Large intestine (tissue), 3 donors: ENCODE data around the gene KRT80. TPM values are rescaled to one million over a fixed set of nuclear protein-coding genes. Genes with fewer than 3 reads are reported as not detected.

ENCODE experiments used
- DNase-seq, 2 donors: peaks; one replicate each; pipeline versions ENCODE4 v3.0.0 to v3.0.0-alpha.2; 2013
- H3K27ac ChIP-seq: one replicate; pipeline ENCODE4 v1.5.1; 2013; ENCODE audit warnings: low read length
- H3K27me3 ChIP-seq: 2 replicates; pipeline ENCODE4 v1.6.1; 2013; ENCODE audit warnings: low read length; ENCODE audit not compliant: control insufficient read depth, insufficient read depth
- H3K36me3 ChIP-seq: 2 replicates; pipeline ENCODE4 v1.6.1; 2013; ENCODE audit warnings: low read length; ENCODE audit not compliant: control insufficient read depth, insufficient read depth
- H3K4me1 ChIP-seq: one replicate; pipeline ENCODE4 v1.6.1; 2013; ENCODE audit warnings: low read length; ENCODE audit not compliant: control insufficient read depth, insufficient read depth
- H3K4me3 ChIP-seq: one replicate; pipeline ENCODE4 v1.5.1; 2013; ENCODE audit warnings: low read length
- H3K9me3 ChIP-seq: one replicate; pipeline ENCODE4 v1.6.1; 2013; ENCODE audit warnings: mild to moderate bottlenecking, low read depth, low read length, moderate library complexity; ENCODE audit not compliant: control insufficient read depth
- WGBS: methylation state at CpG from one replicate; pipeline ENCODE4 v1.1.5; 2013; ENCODE audit warnings: low lambda C conversion rate; ENCODE audit not compliant: insufficient coverage; 5-methylcytosine and 5-hydroxymethylcytosine counted together
- polyA plus RNA-seq: library from polyadenylated mRNA; unstranded; fragments of 120-200 nt; gene quantifications from one replicate; pipeline ENCODE4 v1.2.1, GENCODE V29; 2013

The KRT80 gene
- polyA plus RNA-seq, 1 donor = 0.45 TPM

DNA sequence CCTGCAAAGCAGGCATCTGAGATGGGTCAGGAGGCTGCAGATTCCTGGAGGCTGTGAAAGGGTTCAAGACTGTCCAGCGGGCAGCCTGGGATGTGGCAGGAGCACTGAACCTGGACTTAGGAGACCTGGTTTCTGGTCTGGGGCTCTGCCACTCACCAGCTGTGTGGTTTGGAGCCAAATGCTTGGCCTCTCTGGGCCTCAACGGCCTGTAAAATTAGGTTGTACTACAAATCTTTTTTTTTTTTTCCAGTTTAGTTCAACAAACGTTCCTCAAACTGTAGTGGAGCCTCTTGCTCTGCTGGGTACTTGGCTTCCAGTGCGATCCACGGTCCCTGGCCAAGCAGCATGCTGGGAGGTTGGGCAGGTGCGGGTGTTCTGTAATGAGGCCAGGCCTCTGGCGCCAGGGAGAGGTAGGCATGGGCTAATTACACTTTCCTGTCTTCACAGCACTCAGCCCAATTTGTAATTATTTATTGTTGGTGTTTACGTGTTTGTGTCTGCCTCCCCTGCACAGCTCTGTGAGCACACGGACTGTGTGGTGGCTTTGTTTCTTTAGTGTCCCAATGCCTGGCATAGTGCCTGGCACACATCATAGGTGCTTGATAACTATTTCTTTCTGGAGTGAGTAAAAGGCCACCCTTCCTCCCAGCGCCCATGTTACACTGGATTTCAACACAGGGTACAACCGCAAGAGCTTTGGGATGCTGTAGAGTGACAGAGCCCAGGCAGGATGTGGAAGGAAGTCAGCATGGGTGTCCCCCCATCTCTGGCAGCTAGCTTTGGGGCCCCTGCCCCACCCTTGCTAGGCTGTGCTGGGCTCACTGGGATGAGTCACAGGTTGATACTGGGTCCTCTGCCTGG is 5.8 kb upstream of the KRT80 start:
- H3K27ac ChIP-seq = no peak overlapping the region
- no peak for DNase-seq
- no peaks in the 10 kb centered on the region for H3K9me3 ChIP-seq
- WGBS = no CpG with 5 or more reads among the region's 11 CpGs
- peaks cover 2% of the 10 kb centered on the region for H3K4me1 ChIP-seq
- H3K4me3 ChIP-seq = no peak overlapping the region
- H3K27me3 ChIP-seq = no peaks in the 10 kb centered on the region
- no peaks in the 10 kb centered on the region for H3K36me3 ChIP-seq

- Histone ChIP-seq H3K27ac (no peak overlapping the region), H3K9me3 (no peaks in the 10 kb centered on the region), H3K4me3 (no peak overlapping the region), H3K27me3 (no peaks in the 10 kb centered on the region), H3K36me3 (no peaks in the 10 kb centered on the region), H3K4me1 (peaks cover 13% of the 10 kb centered on the region)
- 100% methylated on average over 3 of the region's 8 CpGs for WGBS
- DNase-seq = no peak
Observed at GRCh38 chr12:52195065-52195730, 3.4 kb upstream of the KRT80 start.

GRCh38 chr12:52193991-52194390 is 2.2 kb upstream of the KRT80 start:
- H3K4me3 ChIP-seq = no peak overlapping the region
- no CpG with 5 or more reads among the region's 6 CpGs for WGBS
- H3K9me3 ChIP-seq = no peaks in the 10 kb centered on the region
- peaks cover 22% of the 10 kb centered on the region for H3K4me1 ChIP-seq
- H3K36me3 ChIP-seq = no peaks in the 10 kb centered on the region
- H3K27me3 ChIP-seq = no peaks in the 10 kb centered on the region
- H3K27ac ChIP-seq = no peak overlapping the region
- DNase-seq = no peak

DNA sequence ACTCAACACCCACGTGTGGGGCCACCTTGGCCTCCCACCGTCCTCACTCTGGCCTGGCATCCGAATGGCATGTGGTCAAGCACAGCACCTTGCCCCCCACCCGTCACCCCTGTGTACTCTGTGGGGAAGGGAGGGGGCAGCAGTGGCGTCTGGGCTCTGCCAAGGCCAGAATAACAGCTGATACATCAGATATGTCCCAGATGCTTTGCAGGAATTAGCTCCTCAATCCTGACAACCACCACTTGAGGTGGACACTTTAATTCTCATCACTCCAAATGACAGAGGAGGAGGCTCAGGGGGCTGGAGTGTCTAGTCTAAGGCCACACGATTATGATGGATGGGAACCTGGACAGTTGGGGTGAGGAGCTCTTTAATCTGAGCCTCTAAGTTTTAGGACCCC is 1.7 kb upstream of the KRT80 start:
- no peaks in the 10 kb centered on the region for H3K36me3 ChIP-seq
- H3K27me3 ChIP-seq = no peaks in the 10 kb centered on the region
- no peaks in the 10 kb centered on the region for H3K9me3 ChIP-seq
- H3K27ac ChIP-seq = no peak overlapping the region
- no peak for DNase-seq
- H3K4me3 ChIP-seq = no peak overlapping the region
- H3K4me1 ChIP-seq = peaks cover 22% of the 10 kb centered on the region
- no CpG with 5 or more reads among the region's 6 CpGs for WGBS

DNA sequence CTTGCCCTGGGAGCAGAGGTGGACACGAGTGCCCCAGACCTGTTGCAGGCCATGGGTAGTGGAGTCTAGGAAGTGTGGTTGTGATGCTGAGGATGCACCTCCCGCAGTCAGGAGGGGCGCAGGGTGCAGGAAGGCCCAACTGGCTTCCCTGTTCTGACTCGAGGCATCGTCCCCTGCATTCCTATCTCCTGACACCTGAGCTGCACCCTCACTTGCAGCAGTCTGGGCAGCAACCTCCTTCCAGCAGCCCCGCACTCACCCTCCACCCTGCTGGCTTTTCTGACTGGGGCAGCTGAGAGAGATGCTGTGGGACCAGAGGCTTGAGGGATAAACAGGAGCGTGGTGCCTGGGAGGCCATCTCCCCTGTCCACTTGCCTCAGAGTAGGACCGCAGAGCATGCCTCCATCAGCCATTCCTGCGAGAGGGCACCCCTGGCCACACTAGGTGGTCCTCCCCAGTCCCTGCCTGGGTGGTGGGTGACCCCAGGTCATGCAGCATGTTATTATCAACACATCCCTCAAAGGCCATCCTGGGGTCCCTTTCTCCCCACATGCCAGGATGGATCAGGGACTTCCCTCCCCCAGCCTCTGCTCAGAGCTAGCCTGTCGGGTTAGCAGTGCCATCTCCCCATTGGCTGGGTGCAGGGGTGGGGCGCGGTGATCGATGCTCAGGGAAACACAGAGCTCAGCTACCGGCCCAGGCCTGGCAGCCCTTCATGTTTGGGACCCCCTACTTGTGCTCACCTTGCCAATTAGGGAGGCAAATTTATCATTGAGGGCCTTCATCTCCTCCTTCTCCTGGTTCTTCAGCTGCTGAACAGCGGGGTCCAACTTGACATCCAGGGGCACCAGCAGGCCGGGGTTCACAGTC is 719 bp downstream of the KRT80 start:
- H3K36me3 ChIP-seq = no peaks in the 10 kb centered on the region
- peak overlapping the region; percentile 42 for H3K27ac ChIP-seq
- peaks cover 22% of the 10 kb centered on the region for H3K4me1 ChIP-seq
- no peaks in the 10 kb centered on the region for H3K27me3 ChIP-seq
- no peak overlapping the region for H3K4me3 ChIP-seq
- H3K9me3 ChIP-seq = no peaks in the 10 kb centered on the region
- DNase-seq = no peak
- no CpG with 5 or more reads among the region's 16 CpGs for WGBS

DNA sequence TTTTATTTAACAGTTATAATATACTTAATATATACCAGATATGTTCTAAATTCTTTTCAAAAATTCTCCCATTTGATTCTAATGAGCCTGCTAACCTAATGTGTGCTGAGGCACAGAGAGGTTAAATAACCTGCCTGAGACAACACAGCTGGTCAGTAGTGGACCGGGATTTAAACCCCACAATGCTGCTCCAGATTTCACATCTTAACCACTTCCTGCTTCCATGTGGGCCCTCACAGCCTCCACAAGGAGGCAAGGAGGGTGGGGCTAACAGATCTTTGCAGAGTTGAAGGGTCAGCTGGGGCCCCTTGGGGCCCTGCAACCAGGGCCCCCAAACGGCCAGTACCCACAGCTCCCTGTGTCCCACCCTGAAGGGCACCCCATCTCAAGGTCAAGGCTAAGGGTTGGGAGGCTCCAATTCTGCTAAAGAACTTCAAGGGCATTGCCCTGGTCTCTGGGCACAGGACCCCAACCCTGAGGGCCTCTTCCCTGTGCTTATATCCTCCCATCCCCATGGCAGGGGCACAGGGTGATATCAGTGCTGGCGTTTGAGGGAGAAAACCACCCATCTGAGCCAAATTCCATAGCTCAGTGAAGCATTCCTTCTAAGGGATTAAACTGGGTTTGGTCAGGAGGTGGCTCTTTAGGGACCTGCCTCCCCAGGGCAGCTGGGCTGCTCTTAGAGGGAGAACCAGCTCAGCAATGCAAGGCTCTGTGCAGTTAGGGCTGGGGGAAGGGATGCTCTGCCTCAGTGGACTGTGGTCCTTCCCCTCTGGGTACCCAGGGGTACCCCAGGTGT is 2.2 kb downstream of the KRT80 start:
- no peaks in the 10 kb centered on the region for H3K9me3 ChIP-seq
- no peaks in the 10 kb centered on the region for H3K27me3 ChIP-seq
- peaks cover 22% of the 10 kb centered on the region for H3K4me1 ChIP-seq
- H3K36me3 ChIP-seq = no peaks in the 10 kb centered on the region
- no peak overlapping the region for H3K27ac ChIP-seq
- no CpG with 5 or more reads among the region's 3 CpGs for WGBS
- H3K4me3 ChIP-seq = no peak overlapping the region
- no peak for DNase-seq

DNA sequence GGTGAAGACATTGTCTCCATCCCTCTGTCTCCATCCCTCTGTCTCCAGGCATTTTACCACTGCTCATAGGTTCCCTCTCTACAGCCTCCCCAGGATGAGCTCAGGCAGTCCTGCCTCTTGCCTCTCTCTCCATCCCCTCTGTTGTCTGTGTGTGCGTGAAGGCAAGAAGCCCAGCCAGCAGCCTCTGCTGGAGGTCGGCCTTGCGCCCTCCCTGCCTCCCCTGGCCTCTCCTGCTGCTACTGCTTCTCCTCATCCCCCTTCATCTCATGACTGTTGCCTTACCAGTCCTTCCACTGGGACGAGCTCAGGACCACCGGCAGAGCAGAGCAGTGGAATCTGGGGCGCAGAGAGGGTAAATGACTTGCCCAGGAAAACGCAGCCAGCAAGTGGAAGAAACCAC is 3.2 kb downstream of the KRT80 start:
- peaks cover 22% of the 10 kb centered on the region for H3K4me1 ChIP-seq
- H3K27me3 ChIP-seq = no peaks in the 10 kb centered on the region
- 100% methylated on average over 1 of the region's 7 CpGs for WGBS

DNA sequence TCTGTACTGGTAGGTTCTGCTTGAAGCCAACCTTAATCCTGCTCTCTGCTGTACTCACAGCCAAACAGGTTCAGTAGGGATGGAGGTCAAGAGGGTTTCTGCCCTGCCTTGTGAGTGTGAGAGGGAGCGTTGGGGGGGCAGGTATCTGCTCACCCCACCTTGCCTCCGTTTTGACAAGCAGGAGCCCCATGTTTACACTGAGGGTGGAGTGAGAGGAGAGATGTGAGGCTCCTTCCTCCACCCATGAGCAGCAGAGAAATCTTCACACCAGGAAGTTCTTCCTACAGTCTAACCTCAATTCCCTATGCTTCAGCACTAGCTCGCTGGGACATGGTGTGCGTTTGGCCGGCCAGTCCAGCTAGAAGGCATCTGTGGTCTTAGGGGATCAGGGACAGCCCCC is 4.2 kb downstream of the KRT80 start:
- H3K4me1 ChIP-seq = peaks cover 21% of the 10 kb centered on the region
- H3K4me3 ChIP-seq = no peak overlapping the region
- H3K27ac ChIP-seq = no peak overlapping the region
- H3K36me3 ChIP-seq = no peaks in the 10 kb centered on the region
- no peak for DNase-seq
- no CpG with 5 or more reads among the region's 5 CpGs for WGBS
- no peaks in the 10 kb centered on the region for H3K27me3 ChIP-seq
- no peaks in the 10 kb centered on the region for H3K9me3 ChIP-seq

More for the DNA sequence above, 3.2 kb downstream of the KRT80 start:
- H3K36me3 ChIP-seq = no peaks in the 10 kb centered on the region
- H3K4me3 ChIP-seq = no peak overlapping the region
- DNase-seq = no peak
- no peaks in the 10 kb centered on the region for H3K9me3 ChIP-seq
- H3K27ac ChIP-seq = no peak overlapping the region

DNA sequence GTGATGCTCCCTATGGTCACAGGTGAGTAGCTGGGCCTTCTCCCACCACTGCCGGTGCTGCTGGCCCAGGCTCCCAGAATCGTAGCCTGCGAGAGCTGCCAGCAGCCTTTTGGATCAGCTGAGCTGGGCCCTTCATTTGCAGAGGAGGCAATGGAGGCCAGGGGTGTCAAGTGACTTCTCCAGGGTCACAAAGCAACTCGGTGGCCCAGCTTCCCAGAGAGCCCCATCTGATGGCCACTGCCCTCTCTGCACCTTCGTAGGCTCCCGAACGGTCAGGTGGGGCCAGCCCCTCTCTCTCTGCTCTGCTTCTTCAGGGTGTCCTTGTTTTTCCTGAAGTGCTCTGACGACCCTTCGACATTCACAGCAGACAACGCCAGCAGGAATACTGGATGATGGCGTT is 4.6 kb downstream of the KRT80 start:
- DNase-seq = no peak
- Histone ChIP-seq H3K4me1 (peaks cover 18% of the 10 kb centered on the region), H3K27ac (no peak overlapping the region), H3K4me3 (no peak overlapping the region), H3K9me3 (no peaks in the 10 kb centered on the region), H3K36me3 (no peaks in the 10 kb centered on the region), H3K27me3 (no peaks in the 10 kb centered on the region)
- no CpG with 5 or more reads among the region's 11 CpGs for WGBS
